ENCODE measurements around the gene GPR39.

GPR39 gene

GRCh38 chr2:132438691-132439090, 22.1 kb downstream of the GPR39 start:
- no peak for TF ChIP-seq CTCF (IDR thresholded peaks at IDR 0.05)
- Histone ChIP-seq H3K36me3 (no peaks in the 10 kb centered on the region), H3K27ac (no peak overlapping the region), H3K4me1 (no peaks in the 10 kb centered on the region), H3K27me3 (no peaks in the 10 kb centered on the region), H3K9me3 (no peaks in the 10 kb centered on the region), H3K4me3 (no peak overlapping the region)
- no peak for DNase-seq
- intact Hi-C loops (cut with DNase I; ENCODE audit: low total_unique reads) = no loop called here

GRCh38 chr2:132439703-132440398, 23.2 kb downstream of the GPR39 start:
- DNase-seq = no peak
- no peak for TF ChIP-seq CTCF (IDR thresholded peaks at IDR 0.05)
- H3K36me3 ChIP-seq = no peaks in the 10 kb centered on the region
- H3K4me3 ChIP-seq = no peak overlapping the region
- intact Hi-C loops (cut with DNase I; ENCODE audit: low total_unique reads) = no loop called here
- H3K9me3 ChIP-seq = no peaks in the 10 kb centered on the region
- H3K27me3 ChIP-seq = no peaks in the 10 kb centered on the region
- no peaks in the 10 kb centered on the region for H3K4me1 ChIP-seq
- H3K27ac ChIP-seq = no peak overlapping the region

- H3K27ac ChIP-seq = no peak overlapping the region
- no peaks in the 10 kb centered on the region for H3K27me3 ChIP-seq
- no peaks in the 10 kb centered on the region for H3K4me1 ChIP-seq
- H3K4me3 ChIP-seq = no peak overlapping the region
- no peaks in the 10 kb centered on the region for H3K9me3 ChIP-seq
- TF ChIP-seq CTCF (IDR thresholded peaks at IDR 0.05) = no peak
- intact Hi-C loops (cut with DNase I; ENCODE audit: low total_unique reads) = no loop called here
- H3K36me3 ChIP-seq = no peaks in the 10 kb centered on the region
- no peak for DNase-seq
These were observed 24.4 kb downstream of the GPR39 start for GRCh38 chr2:132441051-132441450.

- Histone ChIP-seq H3K36me3 (no peaks in the 10 kb centered on the region), H3K4me3 (no peak overlapping the region), H3K27ac (no peak overlapping the region), H3K4me1 (no peaks in the 10 kb centered on the region), H3K9me3 (no peaks in the 10 kb centered on the region), H3K27me3 (no peaks in the 10 kb centered on the region)
- no peak for DNase-seq
- TF ChIP-seq CTCF (IDR thresholded peaks at IDR 0.05) = no peak
- intact Hi-C loops (cut with DNase I; ENCODE audit: low total_unique reads) = no loop called here
These were observed 25.7 kb downstream of the GPR39 start for GRCh38 chr2:132442278-132442677.

- Histone ChIP-seq H3K27me3 (no peaks in the 10 kb centered on the region), H3K27ac (no peak overlapping the region), H3K4me1 (no peaks in the 10 kb centered on the region), H3K4me3 (no peak overlapping the region), H3K9me3 (no peaks in the 10 kb centered on the region), H3K36me3 (no peaks in the 10 kb centered on the region)
- no peak for TF ChIP-seq CTCF (IDR thresholded peaks at IDR 0.05)
- no peak for DNase-seq
- intact Hi-C loops (cut with DNase I; ENCODE audit: low total_unique reads) = no loop called here
These were observed 26.5 kb downstream of the GPR39 start for GRCh38 chr2:132443106-132443505.

GRCh38 chr2:132446444-132446843, 29.8 kb downstream of the GPR39 start:
- DNase-seq = no peak
- H3K4me1 ChIP-seq = no peaks in the 10 kb centered on the region
- H3K4me3 ChIP-seq = no peak overlapping the region
- H3K9me3 ChIP-seq = no peaks in the 10 kb centered on the region
- H3K27ac ChIP-seq = no peak overlapping the region
- no peaks in the 10 kb centered on the region for H3K36me3 ChIP-seq
- H3K27me3 ChIP-seq = no peaks in the 10 kb centered on the region
- TF ChIP-seq CTCF (IDR thresholded peaks at IDR 0.05) = no peak
- intact Hi-C loops (cut with DNase I; ENCODE audit: low total_unique reads) = no loop called here

All from tibial artery (tissue), 4 donors.